ENCODE data around the gene ATXN1L. TPM values are rescaled to one million over a fixed set of nuclear protein-coding genes. Genes with fewer than 3 reads are reported as not detected.
"Not testable (repeated sequence)": the region's sequence is repeated elsewhere in the genome, so short reads cannot be mapped to it uniquely, and the experiment has no call there.

ATXN1L gene
- total and polyA plus RNA-seq, 11 donors, result 6.9 to 24.2 (median 17.7) TPM

DNA sequence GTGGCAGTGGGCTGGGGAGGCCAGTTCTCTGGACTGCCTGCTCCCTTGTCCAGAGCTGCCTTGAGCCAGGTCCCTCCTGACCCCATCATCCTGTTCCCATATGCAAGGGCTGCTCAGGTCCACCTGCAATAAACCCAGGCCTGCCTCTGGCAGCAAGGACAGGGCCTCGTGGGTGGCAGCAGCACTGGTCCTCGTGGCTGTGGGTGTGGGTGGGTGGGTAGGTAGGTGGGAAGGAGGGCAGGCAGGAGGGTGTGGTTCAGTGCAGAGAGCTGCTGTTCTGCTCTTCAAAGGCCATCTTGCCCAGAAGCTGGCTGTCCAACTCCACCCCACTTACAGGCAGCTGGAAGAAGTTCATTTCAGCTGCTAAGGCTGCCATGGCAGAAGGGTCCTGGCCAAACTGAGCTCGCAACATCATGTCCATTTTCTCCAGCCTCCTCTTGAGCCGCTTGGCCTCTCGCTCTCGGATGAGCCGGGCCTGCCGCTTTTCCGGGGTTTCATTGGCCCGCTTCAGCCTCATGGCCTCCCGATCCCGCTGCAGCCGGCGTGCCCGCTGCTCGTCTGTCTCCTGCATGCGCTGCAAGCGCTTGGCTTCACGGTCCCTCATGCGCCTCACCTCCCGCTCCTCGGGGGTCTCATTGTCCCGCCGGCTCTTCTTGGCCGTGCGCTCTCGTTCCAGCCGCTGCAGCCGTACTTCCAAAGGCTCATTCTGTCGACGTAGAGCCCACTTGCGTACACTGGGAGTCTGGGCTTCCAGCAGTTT lies 14.2 kb downstream of the ATXN1L start:
- H3K4me3 ChIP-seq, result no peak overlapping the region
- H3K27me3 ChIP-seq, result no peaks in the 10 kb centered on the region
- intact Hi-C loops (cut with DNase I), result no loop called here
- peak in 1 of 4 donors; percentile 27 for ATAC-seq
- WGBS, 4 donors, result 93 to 95% (median 94%) methylated on average over 31 to 32 of the region's 32 CpGs
- H3K9me3 ChIP-seq, result no peaks in the 10 kb centered on the region
- peaks cover 0 to 40% (median 9%) of the 10 kb centered on the region in 12 donors for H3K4me1 ChIP-seq
- DNase-seq, result no peak
- peak overlapping the region in 5 of 12 donors; percentile 34 to 85 (median 60) for H3K27ac ChIP-seq
- H3K36me3 ChIP-seq, result peaks cover 2 to 79% (median 54%) of the 10 kb centered on the region in 9 donors
- TF ChIP-seq, protein P1, sequence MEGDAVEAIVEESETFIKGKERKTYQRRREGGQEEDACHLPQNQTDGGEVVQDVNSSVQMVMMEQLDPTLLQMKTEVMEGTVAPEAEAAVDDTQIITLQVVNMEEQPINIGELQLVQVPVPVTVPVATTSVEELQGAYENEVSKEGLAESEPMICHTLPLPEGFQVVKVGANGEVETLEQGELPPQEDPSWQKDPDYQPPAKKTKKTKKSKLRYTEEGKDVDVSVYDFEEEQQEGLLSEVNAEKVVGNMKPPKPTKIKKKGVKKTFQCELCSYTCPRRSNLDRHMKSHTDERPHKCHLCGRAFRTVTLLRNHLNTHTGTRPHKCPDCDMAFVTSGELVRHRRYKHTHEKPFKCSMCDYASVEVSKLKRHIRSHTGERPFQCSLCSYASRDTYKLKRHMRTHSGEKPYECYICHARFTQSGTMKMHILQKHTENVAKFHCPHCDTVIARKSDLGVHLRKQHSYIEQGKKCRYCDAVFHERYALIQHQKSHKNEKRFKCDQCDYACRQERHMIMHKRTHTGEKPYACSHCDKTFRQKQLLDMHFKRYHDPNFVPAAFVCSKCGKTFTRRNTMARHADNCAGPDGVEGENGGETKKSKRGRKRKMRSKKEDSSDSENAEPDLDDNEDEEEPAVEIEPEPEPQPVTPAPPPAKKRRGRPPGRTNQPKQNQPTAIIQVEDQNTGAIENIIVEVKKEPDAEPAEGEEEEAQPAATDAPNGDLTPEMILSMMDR (IDR thresholded peaks at IDR 0.05), result no peak
- TF ChIP-seq POLR2A (IDR thresholded peaks at IDR 0.05), result no peak

- WGBS, 4 donors, result 95 to 100% (median 96%) methylated on average over 2 to 5 of the region's 5 CpGs
- no peak for TF ChIP-seq POLR2A (IDR thresholded peaks at IDR 0.05)
- TF ChIP-seq, protein P1 (IDR thresholded peaks at IDR 0.05), result no peak
- Histone ChIP-seq H3K4me3 (no peak overlapping the region), H3K4me1 (peaks cover 0 to 8% (median 2%) of the 10 kb centered on the region in 12 donors), H3K27me3 (no peaks in the 10 kb centered on the region), H3K9me3 (no peaks in the 10 kb centered on the region), H3K36me3 (peaks cover 2 to 98% (median 79%) of the 10 kb centered on the region in 9 donors), H3K27ac (no peak overlapping the region)
- ATAC-seq (no peak), DNase-seq (no peak)
- intact Hi-C loops (cut with DNase I), result no loop called here
Observed at GRCh38 chr16:71863995-71864394, 18.2 kb downstream of the ATXN1L start.

DNA sequence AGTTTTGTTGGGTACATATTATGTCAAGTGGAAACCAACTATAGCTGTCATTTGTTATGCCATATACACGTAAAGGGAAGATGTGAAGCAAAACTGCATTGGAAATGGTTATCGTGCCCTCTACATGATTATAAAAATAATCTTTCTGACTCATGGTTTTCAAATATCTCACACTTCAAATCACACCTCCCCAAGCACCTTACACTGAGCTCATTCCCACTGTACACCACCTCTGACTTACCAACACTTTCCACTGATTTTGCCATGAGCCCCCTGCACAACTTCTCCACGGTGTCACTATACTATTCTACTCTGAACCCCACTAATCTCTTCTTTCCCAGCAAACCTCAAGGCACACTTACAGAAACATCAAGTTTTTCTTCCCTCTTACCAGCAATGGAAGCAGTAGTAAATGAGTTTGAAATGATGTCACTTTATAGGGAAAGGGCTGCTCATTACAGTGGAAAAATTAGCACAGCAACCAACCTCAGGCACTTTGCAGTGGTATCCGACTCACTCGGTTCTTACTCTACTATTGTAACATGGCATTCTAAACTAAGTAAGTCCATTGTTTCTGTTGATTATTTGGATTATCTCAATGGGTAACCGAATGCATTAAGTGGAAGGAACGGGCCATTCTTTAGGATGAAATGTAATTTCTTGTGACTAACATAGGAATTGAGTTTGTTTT lies 19.5 kb downstream of the ATXN1L start:
- DNase-seq, result no peak
- no peak for TF ChIP-seq POLR2A (IDR thresholded peaks at IDR 0.05)
- TF ChIP-seq, protein P1 (IDR thresholded peaks at IDR 0.05), result no peak
- H3K36me3 ChIP-seq, result peaks cover 2 to 95% (median 73%) of the 10 kb centered on the region in 9 donors
- H3K27me3 ChIP-seq, result no peaks in the 10 kb centered on the region
- H3K9me3 ChIP-seq, result no peaks in the 10 kb centered on the region
- no peaks in the 10 kb centered on the region for H3K4me1 ChIP-seq
- 85 to 88% (median 87%) methylated on average over 7 of the region's 7 CpGs for WGBS, 4 donors
- intact Hi-C loops (cut with DNase I), result no loop called here
- H3K27ac ChIP-seq, result no peak overlapping the region
- ATAC-seq, result peak in 2 of 4 donors; percentile 9 to 47
- no peak overlapping the region for H3K4me3 ChIP-seq

DNA sequence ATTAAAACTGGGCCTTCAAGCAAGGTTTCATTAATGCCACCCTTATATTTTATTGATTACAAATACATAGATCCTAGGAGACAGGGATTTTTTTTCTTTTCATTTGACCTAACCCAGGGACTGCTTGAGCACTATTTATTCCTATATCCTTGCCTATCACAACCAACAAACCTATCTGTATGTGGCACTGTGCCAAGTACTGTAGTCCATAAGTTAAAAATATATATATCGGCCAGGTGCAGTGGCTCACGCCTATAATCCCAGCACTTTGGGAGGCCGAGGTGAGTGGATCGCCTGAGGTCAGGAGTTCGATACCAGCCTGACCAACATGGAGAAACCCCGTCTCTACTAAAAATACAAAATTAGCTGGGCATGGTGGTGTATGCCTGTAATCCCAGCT lies 21.4 kb downstream of the ATXN1L start:
- intact Hi-C loops (cut with DNase I); ATAC-seq; H3K4me1 ChIP-seq; H3K27me3 ChIP-seq; H3K27ac ChIP-seq; H3K9me3 ChIP-seq; H3K4me3 ChIP-seq; DNase-seq: not testable (repeated sequence)
- H3K36me3 ChIP-seq, result peaks cover 0 to 93% (median 65%) of the 10 kb centered on the region in 9 donors
- WGBS, 4 donors, result 90 to 98% (median 94%) methylated on average over 6 of the region's 6 CpGs
